MM.1S (cell line): ENCODE measurements around the gene C11orf91.
A peak's percentile ranks its signal among the peaks of the same experiment; 100 is the strongest.
"Not testable (repeated sequence)": the region's sequence is repeated elsewhere in the genome, so short reads cannot be mapped to it uniquely, and the experiment has no call there.

Experiments
- DNase-seq: peaks from one replicate; pipeline ENCODE4 v3.0.0-alpha.2; 2015
- H2AFZ ChIP-seq: fragments of 300-600 bp; sonication (generic); 2 replicates; pipeline ENCODE4 v1.6.0; 2016; ENCODE audit warnings: antibody characterized with exemption, low read length
- H3F3A ChIP-seq: fragments of 300-600 bp; sonication (generic); 2 replicates; pipeline ENCODE4 v1.6.1; 2016; ENCODE audit warnings: mild to moderate bottlenecking, antibody characterized with exemption, low read length, moderate library complexity, mixed read lengths; ENCODE audit not compliant: insufficient read depth
- H3K27ac ChIP-seq: fragments of 300-600 bp; sonication (generic); 2 replicates; pipeline ENCODE4 v1.5.1; 2016; ENCODE audit warnings: mild to moderate bottlenecking, low read length
- H3K27me3 ChIP-seq: fragments of 300-600 bp; sonication (generic); replicated peaks from 2 replicates; pipeline ENCODE4 v1.6.0; 2016; ENCODE audit warnings: low read length; ENCODE audit not compliant: insufficient read depth
- H3K36me3 ChIP-seq: fragments of 300-600 bp; sonication (generic); replicated peaks from 2 replicates; pipeline ENCODE4 v1.6.1; 2016; ENCODE audit warnings: mild to moderate bottlenecking, low read length, mixed read lengths; ENCODE audit not compliant: insufficient read depth
- H3K4me1 ChIP-seq: fragments of 300-600 bp; sonication (generic); 2 replicates; pipeline ENCODE4 v1.6.1; 2016; ENCODE audit warnings: low read length, mixed read lengths
- H3K4me2 ChIP-seq: fragments of 300-600 bp; sonication (generic); 2 replicates; pipeline ENCODE4 v1.6.0; 2016; ENCODE audit warnings: low read depth, low read length
- H3K4me3 ChIP-seq: fragments of 300-600 bp; sonication (generic); 2 replicates; pipeline ENCODE4 v1.5.1; 2016; ENCODE audit warnings: low read length, mixed read lengths
- H3K79me2 ChIP-seq: fragments of 300-600 bp; sonication (generic); 2 replicates; pipeline ENCODE4 v1.6.1; 2016; ENCODE audit warnings: mixed run types, low read length, mixed read lengths
- H3K9ac ChIP-seq: fragments of 300-600 bp; sonication (generic); 2 replicates; pipeline ENCODE4 v1.6.1; 2016; ENCODE audit warnings: low read length, mixed read lengths
- H3K9me2 ChIP-seq: fragments of 300-600 bp; sonication (generic); replicated peaks from 2 replicates; pipeline ENCODE4 v1.6.1; 2016; ENCODE audit warnings: mild to moderate bottlenecking, low read length, mixed read lengths; ENCODE audit not compliant: insufficient read depth
- H3K9me3 ChIP-seq: fragments of 300-600 bp; sonication (generic); replicated peaks from 2 replicates; pipeline ENCODE4 v1.6.1; 2016; ENCODE audit warnings: mild to moderate bottlenecking, low read length, mixed read lengths; ENCODE audit not compliant: insufficient read depth
- H4K20me1 ChIP-seq: fragments of 300-600 bp; sonication (generic); 2 replicates; pipeline ENCODE4 v1.6.1; 2016; ENCODE audit warnings: mild to moderate bottlenecking, low read length, moderate library complexity, mixed read lengths; ENCODE audit not compliant: insufficient read depth
- EZH2 ChIP-seq: fragments of 300-600 bp; sonication (generic); optimal IDR thresholded peaks from 2 replicates; pipeline ENCODE3; 2017; ENCODE audit warnings: low read depth, mild to moderate bottlenecking, antibody characterized with exemption, low read length, mixed read lengths
- EZH2phosphoT487 ChIP-seq: fragments of 300-600 bp; sonication (generic); IDR thresholded peaks from 2 replicates; pipeline ENCODE4 v1.6.1; 2018; ENCODE audit warnings: antibody characterized with exemption, low read length
- TF ChIP-seq, protein P1 (sequence below): fragments of 300-600 bp; sonication (generic); IDR thresholded peaks from 2 replicates; pipeline ENCODE4 v1.5.1; 2016; ENCODE audit warnings: antibody characterized with exemption, low read length, mixed read lengths

The C11orf91 gene

GRCh38 chr11:33708985-33709384 lies 8.4 kb upstream of the C11orf91 start:
- peaks cover 34% of the 10 kb centered on the region for H3K4me1 ChIP-seq
- DNase-seq = peak; percentile 80
- peak overlapping the region; percentile 35 for H3K4me2 ChIP-seq
- H4K20me1 ChIP-seq = no peaks in the 10 kb centered on the region
- H3K9me3 ChIP-seq = no peaks in the 10 kb centered on the region
- H3K27me3 ChIP-seq = no peaks in the 10 kb centered on the region
- no peak overlapping the region for H3K4me3 ChIP-seq
- H3K9me2 ChIP-seq = no peaks in the 10 kb centered on the region
- TF ChIP-seq, protein P1, sequence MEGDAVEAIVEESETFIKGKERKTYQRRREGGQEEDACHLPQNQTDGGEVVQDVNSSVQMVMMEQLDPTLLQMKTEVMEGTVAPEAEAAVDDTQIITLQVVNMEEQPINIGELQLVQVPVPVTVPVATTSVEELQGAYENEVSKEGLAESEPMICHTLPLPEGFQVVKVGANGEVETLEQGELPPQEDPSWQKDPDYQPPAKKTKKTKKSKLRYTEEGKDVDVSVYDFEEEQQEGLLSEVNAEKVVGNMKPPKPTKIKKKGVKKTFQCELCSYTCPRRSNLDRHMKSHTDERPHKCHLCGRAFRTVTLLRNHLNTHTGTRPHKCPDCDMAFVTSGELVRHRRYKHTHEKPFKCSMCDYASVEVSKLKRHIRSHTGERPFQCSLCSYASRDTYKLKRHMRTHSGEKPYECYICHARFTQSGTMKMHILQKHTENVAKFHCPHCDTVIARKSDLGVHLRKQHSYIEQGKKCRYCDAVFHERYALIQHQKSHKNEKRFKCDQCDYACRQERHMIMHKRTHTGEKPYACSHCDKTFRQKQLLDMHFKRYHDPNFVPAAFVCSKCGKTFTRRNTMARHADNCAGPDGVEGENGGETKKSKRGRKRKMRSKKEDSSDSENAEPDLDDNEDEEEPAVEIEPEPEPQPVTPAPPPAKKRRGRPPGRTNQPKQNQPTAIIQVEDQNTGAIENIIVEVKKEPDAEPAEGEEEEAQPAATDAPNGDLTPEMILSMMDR = no peak
- TF ChIP-seq EZH2phosphoT487 (no peak), EZH2 (no peak)
- H3K9ac ChIP-seq = no peak overlapping the region
- H3K27ac ChIP-seq = peak overlapping the region; percentile 47; the same call in 1 of the 2 replicates
- H3K36me3 ChIP-seq = peaks cover 8% of the 10 kb centered on the region
- H2AFZ ChIP-seq = no peak overlapping the region
- peaks cover 69% of the 10 kb centered on the region for H3K79me2 ChIP-seq
- H3F3A ChIP-seq = peaks cover 21% of the 10 kb centered on the region

DNA sequence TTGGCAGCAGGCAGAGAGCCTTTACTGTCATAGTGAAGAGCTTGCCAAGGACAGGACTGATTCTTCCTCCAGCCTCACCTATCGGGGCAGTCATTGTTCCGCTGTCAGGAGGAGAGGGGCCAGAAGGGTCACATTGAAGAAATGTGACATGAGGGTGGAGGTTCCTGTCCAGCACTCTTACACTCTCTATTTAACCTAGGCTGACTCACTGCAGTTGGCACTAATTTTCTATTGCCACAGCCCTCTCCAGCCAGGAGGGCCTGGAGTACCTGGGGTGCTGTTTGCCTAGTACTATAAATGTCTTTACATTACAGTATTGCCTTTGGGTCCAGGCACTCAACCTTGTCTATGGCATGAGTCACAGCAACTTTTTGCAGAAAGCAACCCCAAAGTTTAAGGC lies 7.2 kb upstream of the C11orf91 start:
- peaks cover 34% of the 10 kb centered on the region for H3K4me1 ChIP-seq
- not testable (repeated sequence) for H3K27ac ChIP-seq

GRCh38 chr11:33706966-33707365 lies 6.3 kb upstream of the C11orf91 start:
- Histone ChIP-seq H3K36me3 (peaks cover 5% of the 10 kb centered on the region; the same call in 1 of the 2 replicates), H3F3A (peaks cover 33% of the 10 kb centered on the region)
- TF ChIP-seq EZH2 (no peak), EZH2phosphoT487 (no peak)
- TF ChIP-seq, protein P1 = no peak

More for the DNA sequence above, 7.2 kb upstream of the C11orf91 start:
- H3F3A ChIP-seq = peaks cover 24% of the 10 kb centered on the region
- not testable (repeated sequence) for H3K9me2 ChIP-seq, H2AFZ ChIP-seq, DNase-seq, H3K4me3 ChIP-seq, H3K27me3 ChIP-seq, H3K9me3 ChIP-seq, H3K4me2 ChIP-seq, H3K9ac ChIP-seq, H3K36me3 ChIP-seq, H4K20me1 ChIP-seq
- peaks cover 60% of the 10 kb centered on the region for H3K79me2 ChIP-seq

DNA sequence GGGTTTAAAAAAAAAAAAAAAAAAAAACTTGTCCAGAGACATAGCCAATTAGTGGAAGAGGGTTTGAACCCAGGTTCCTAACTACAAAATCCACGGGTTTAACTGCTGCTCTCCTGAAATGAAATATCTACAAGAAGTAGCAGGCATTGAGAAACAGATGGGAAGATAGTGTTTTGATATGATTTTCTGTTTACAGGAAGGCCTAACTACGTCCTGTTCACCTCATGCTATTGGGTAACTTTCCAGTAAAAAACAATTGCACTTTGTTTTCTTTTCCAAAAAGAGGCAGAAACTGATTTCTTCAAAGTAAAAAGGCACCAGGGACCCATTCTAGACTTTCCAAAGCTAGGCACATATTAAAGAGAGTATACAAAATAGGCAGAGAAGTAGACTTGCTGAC lies 5.9 kb upstream of the C11orf91 start:
- Histone ChIP-seq H3K9me2 (no peaks in the 10 kb centered on the region), H3K9ac (no peak overlapping the region), H3K4me1 (peaks cover 44% of the 10 kb centered on the region), H3K27ac (no peak overlapping the region), H3K27me3 (no peaks in the 10 kb centered on the region), H2AFZ (no peak overlapping the region), H3F3A (peaks cover 37% of the 10 kb centered on the region), H3K36me3 (peaks cover 5% of the 10 kb centered on the region; the same call in 1 of the 2 replicates), H4K20me1 (no peaks in the 10 kb centered on the region), H3K9me3 (no peaks in the 10 kb centered on the region), H3K4me2 (no peak overlapping the region), H3K79me2 (peaks cover 47% of the 10 kb centered on the region), H3K4me3 (no peak overlapping the region)
- TF ChIP-seq, protein P1 = no peak
- TF ChIP-seq EZH2 (no peak), EZH2phosphoT487 (no peak)
- DNase-seq = no peak

More at GRCh38 chr11:33706966-33707365, 6.3 kb upstream of the C11orf91 start:
- Histone ChIP-seq H3K4me1 (peaks cover 40% of the 10 kb centered on the region), H3K4me2 (no peak overlapping the region), H4K20me1 (no peaks in the 10 kb centered on the region), H3K27me3 (no peaks in the 10 kb centered on the region), H3K9me2 (no peaks in the 10 kb centered on the region), H3K27ac (no peak overlapping the region), H3K79me2 (peaks cover 51% of the 10 kb centered on the region), H3K4me3 (no peak overlapping the region), H3K9ac (no peak overlapping the region), H2AFZ (no peak overlapping the region), H3K9me3 (no peaks in the 10 kb centered on the region)
- no peak for DNase-seq
